Hematopoietic multipotent progenitor cell treated with erythropoietin and hydrocortisone succinate and interleukin-3 and kit ligand, for 17 days (in vitro differentiated cells): Measurements from ENCODE around the gene LILRA1.
"Not testable (repeated sequence)": the region's sequence is repeated elsewhere in the genome, so short reads cannot be mapped to it uniquely, and the experiment has no call there.

Source experiments
- DNase-seq: peaks from one replicate; pipeline ENCODE4 v3.0.0-alpha.2; 2015; ENCODE audit warnings: low spot score

LILRA1 gene

GRCh38 chr19:54577334-54577733, 16.1 kb upstream of the LILRA1 start:
- no peak for DNase-seq

GRCh38 chr19:54578268-54578667, 15.2 kb upstream of the LILRA1 start:
- DNase-seq = not testable (repeated sequence)

GRCh38 chr19:54586397-54586796, 7.0 kb upstream of the LILRA1 start:
- no peak for DNase-seq

GRCh38 chr19:54587026-54587425, 6.4 kb upstream of the LILRA1 start:
- no peak for DNase-seq

- not testable (repeated sequence) for DNase-seq
Observed at GRCh38 chr19:54593931-54594626, 647 bp downstream of the LILRA1 start.

- DNase-seq = no peak
Observed at GRCh38 chr19:54594737-54595136, 1.3 kb downstream of the LILRA1 start.

- not testable (repeated sequence) for DNase-seq
Observed at GRCh38 chr19:54595680-54596436, 2.4 kb downstream of the LILRA1 start.

- no peak for DNase-seq
Observed at GRCh38 chr19:54600212-54600611, 6.8 kb downstream of the LILRA1 start.

GRCh38 chr19:54606230-54606629, 12.8 kb downstream of the LILRA1 start:
- DNase-seq = no peak

GRCh38 chr19:54606891-54607784, 13.7 kb downstream of the LILRA1 start:
- no peak for DNase-seq

GRCh38 chr19:54607785-54608150, 14.3 kb downstream of the LILRA1 start:
- no peak for DNase-seq

GRCh38 chr19:54608205-54608604, 14.8 kb downstream of the LILRA1 start:
- no peak for DNase-seq

- DNase-seq = no peak
Observed at GRCh38 chr19:54608792-54609191, 15.4 kb downstream of the LILRA1 start.

- no peak for DNase-seq
Observed at GRCh38 chr19:54609356-54609791, 15.9 kb downstream of the LILRA1 start.

GRCh38 chr19:54612428-54612827, 19.0 kb downstream of the LILRA1 start:
- no peak for DNase-seq

- no peak for DNase-seq
Observed at GRCh38 chr19:54614726-54615125, 21.3 kb downstream of the LILRA1 start.

GRCh38 chr19:54616057-54616456, 22.6 kb downstream of the LILRA1 start:
- no peak for DNase-seq

GRCh38 chr19:54616821-54617560, 23.6 kb downstream of the LILRA1 start:
- DNase-seq = no peak

GRCh38 chr19:54620464-54620863, 27.0 kb downstream of the LILRA1 start:
- no peak for DNase-seq

GRCh38 chr19:54622431-54622830, 29.0 kb downstream of the LILRA1 start:
- DNase-seq = no peak

GRCh38 chr19:54624234-54624633, 30.8 kb downstream of the LILRA1 start:
- DNase-seq = not testable (repeated sequence)
